ENCODE results near the gene GPX2.
A peak's percentile ranks its signal among the peaks of the same experiment; 100 is the strongest.

Gene GPX2

DNA sequence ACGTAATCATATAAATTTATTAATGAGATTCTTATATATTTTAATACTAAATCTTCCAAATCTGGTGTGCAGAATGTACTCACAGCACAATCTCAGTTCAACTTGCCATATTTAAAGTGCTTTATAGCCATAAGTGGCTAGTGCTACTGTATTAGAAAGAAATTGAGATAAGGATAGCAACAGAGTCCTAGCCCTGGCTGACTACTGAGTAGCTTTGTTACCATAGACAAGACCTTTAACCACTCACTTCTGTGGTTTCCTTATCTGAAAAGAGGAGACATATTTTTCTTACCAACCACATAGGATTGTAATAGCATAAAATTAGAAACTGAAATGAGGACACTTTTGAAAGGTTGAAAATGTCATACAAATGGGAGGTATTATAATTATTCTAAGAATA lies 30.3 kb downstream of the GPX2 start:
- no peak for DNase-seq

DNA sequence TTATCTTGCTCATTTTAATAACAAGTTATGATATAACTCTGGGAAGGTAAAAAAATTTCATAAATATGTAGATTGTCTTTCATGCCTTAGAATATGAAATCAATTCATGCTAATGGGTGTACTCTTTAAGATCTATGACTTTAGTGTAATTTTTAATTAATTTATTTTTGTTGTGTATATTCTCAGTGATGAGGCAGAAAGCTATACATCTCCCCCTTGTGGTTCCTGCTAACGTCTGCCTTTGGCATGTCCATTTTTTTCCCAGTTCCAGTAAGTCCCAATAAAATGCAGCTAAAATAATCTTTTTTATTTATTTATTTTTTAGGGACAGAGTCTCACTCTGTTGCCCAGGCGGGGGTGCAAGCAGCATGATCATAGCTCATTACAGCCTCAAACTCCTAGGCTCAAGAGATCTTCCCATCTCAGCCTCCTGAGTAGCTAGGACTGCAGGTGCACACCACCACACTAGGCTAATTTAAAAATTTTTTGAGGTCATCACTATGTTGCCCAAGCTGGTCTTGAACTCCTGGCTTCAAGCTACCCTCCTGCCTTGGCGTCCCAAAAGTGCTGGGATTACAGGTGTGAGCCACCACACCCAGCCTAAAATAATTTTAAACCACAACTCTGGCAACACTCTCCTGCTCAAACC lies 31.6 kb downstream of the GPX2 start:
- peak; percentile 29 for DNase-seq

DNA sequence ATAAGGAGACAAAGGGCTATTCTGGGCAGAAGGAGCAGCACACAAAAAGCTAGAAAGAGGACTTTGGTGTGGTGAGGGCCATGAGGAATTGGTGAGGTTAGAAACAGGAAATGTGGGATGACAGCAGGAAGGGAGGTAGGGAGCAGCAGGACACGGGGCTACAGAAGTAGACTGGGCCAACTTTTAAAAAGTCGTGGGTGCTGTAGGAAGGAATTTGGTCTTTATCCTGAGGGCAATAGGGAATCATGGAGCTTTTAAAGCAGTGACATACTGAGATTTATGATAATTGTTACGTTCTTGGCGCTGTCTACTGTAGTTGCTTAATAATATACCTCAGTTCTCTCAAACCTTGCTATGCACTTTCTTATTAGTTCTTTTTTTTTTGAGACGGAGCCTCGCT lies 36.5 kb downstream of the GPX2 start:
- DNase-seq: no peak

DNA sequence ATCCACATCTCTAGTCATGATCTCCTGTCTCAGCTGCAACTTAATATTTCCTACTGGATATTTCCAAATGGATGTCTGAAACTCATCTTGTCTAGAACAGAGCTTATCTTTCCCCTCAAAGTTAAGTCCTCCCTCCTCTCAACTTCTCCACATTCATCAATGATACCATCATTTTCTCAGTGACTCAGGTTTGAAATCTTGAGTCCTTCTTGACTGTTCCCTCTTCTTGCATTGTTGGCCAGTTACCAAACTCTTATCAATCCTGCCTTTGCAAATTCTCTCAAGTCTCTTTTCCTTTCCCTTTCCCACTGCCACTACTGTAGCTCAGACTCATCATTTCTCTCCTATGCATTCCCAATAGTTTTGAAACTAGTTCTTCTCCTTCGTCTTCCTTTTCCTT lies 42.6 kb downstream of the GPX2 start:
- peak; percentile 35 for DNase-seq

DNA sequence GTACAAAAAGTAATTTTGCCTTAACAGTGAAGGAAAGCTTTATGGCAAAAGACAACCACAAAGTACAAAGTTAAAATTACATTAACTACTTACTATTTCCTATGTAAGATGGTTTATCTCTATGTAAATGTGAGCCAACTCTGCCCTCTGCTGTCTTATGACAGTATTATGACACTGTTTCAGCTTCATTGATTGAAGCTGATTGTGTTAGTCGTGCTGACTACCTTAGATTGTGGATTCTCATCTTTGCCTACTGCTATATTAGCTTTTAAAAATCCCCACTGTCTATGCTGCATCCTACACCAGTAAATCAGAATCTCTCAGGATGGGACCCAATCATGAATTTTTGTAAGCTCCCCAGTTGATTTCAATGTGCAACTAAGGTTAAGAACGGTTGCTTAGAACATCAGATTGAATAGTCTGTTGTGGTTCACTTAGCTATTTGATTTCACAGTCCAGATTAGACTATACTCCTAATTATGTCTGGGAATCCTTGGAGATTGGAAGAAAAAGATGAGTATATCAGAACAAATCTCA lies 50.6 kb downstream of the GPX2 start:
- DNase-seq: peak; percentile 63

DNA sequence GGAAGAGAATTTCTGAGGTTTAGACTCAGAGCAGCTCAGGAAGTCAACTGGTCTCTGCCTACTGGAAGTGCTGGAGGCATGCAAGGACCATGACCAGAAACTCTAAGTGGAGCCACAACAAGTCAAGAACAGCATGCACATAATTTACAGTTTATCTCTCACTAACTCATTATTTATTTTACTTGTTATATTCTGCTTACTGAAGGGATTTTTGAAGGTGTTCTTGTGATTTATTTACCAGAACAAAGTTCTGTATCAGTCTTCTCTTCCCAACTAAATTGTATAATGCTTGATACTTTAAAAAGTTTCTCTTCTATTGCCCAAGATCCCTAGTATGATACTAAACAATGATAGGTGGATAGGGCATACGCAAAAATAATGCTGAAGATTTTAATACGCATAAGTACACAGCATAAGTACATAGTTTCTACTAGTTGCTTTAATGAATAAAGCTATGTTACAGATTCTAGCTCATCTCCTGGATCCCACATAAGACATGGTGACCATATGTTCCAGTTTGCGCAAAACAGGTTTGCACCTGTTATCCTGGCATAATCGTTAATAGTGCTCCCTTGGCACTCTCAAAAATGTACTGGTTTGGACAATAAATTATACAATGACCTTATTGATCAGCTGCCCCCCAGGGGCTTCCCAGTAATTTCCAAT lies 51.2 kb downstream of the GPX2 start:
- DNase-seq: no peak

DNA sequence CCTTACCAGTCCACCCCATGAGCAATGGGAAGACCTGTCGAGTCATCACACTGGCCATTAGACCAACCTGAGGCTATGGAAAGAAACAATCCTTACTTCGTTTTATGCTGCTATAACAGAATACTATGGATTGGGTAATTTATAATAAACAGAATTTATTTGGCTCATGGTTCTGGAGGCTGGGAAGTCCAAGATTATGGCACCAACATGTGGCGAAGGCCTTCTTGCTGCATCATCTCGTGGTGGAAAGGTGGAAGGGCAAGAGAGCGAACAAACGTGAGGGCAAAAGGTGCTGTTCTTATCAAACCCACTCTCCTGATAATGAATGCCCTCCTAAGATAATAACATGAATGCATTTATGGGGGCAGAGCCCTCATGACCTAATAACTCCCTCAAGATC lies 53.2 kb downstream of the GPX2 start:
- no peak for DNase-seq
